Spinal cord (tissue), 10 donors: Measurements from ENCODE around the gene KIZ. TPM values are rescaled to one million over a fixed set of nuclear protein-coding genes. Genes with fewer than 3 reads are reported as not detected.

Source experiments
- DNase-seq, 6 donors: peaks; one replicate each; pipeline versions ENCODE4 v3.0.0 to v3.0.0-alpha.2; 2013 to 2015; ENCODE audit warnings: low spot score in 6 of 6, low read depth in 4 of 6
- H3K27ac ChIP-seq: one replicate; pipeline ENCODE4 v1.5.1; 2013; ENCODE audit warnings: low read depth, low read length, control low read depth
- H3K27me3 ChIP-seq: one replicate; pipeline ENCODE4 v1.6.1; 2013; ENCODE audit warnings: low read length; ENCODE audit not compliant: control insufficient read depth, insufficient read depth
- H3K36me3 ChIP-seq: one replicate; pipeline ENCODE4 v1.6.1; 2013; ENCODE audit warnings: low read length; ENCODE audit not compliant: control insufficient read depth, insufficient read depth
- H3K4me1 ChIP-seq: one replicate; pipeline ENCODE4 v1.6.1; 2013; ENCODE audit warnings: low read length; ENCODE audit not compliant: control insufficient read depth, insufficient read depth
- H3K4me3 ChIP-seq: one replicate; pipeline ENCODE4 v1.5.1; 2013; ENCODE audit warnings: low read depth, low read length, control low read depth
- H3K9me3 ChIP-seq: one replicate; pipeline ENCODE4 v1.6.1; 2013; ENCODE audit warnings: low read length; ENCODE audit not compliant: control insufficient read depth, insufficient read depth
- WGBS: methylation state at CpG from one replicate; pipeline ENCODE4 v1.1.5; 2013; ENCODE audit warnings: missing lambda C conversion rate; ENCODE audit not compliant: insufficient coverage; 5-methylcytosine and 5-hydroxymethylcytosine counted together
- polyA plus RNA-seq, 2 donors: library from polyadenylated mRNA; unstranded; fragments of 120-200 nt; gene quantifications; one replicate each; pipeline ENCODE4 v1.2.1, GENCODE V29; 2013; ENCODE audit not compliant: insufficient read length in 2 of 2
- total RNA-seq, 2 donors: library from RNA; depleted of rRNA in 1 of 2; stranded (reverse); fragments of 120-200 nt in 1 of 2; fragments of >200 nt in 1 of 2; gene quantifications; one replicate each; pipeline versions ENCODE4 v1.2.3 to v1.2.4, GENCODE V29; 2013 to 2014
- donor health status: healthy.

The KIZ gene
- total and polyA plus RNA-seq, 4 donors: 27.5 to 38.0 (median 32.1) TPM

DNA sequence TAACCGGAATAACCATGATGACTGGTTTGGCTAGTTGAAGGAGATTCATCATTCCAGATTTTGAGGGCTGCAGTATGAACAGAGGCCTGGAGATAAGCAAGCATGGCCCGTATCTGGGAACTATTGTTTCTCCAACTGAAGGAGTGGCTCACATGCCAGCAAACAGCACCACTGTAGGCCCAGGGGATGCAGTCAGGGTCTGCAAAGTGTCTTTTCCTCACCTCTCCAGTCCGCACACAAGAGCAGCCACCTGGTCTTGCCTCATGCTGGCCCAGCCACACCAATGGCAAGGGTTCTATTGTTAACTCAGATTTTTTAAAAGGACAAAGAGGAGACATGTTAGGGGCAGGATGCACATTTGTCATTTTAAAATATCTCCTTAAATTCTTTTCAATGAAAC lies 55.1 kb downstream of the KIZ start:
- Histone ChIP-seq H3K4me1 (no peaks in the 10 kb centered on the region), H3K27ac (no peak overlapping the region), H3K4me3 (no peak overlapping the region), H3K27me3 (no peaks in the 10 kb centered on the region), H3K36me3 (peaks cover 2% of the 10 kb centered on the region), H3K9me3 (peaks cover 8% of the 10 kb centered on the region)
- 95% methylated on average over 2 of the region's 3 CpGs for WGBS
- no peak for DNase-seq

DNA sequence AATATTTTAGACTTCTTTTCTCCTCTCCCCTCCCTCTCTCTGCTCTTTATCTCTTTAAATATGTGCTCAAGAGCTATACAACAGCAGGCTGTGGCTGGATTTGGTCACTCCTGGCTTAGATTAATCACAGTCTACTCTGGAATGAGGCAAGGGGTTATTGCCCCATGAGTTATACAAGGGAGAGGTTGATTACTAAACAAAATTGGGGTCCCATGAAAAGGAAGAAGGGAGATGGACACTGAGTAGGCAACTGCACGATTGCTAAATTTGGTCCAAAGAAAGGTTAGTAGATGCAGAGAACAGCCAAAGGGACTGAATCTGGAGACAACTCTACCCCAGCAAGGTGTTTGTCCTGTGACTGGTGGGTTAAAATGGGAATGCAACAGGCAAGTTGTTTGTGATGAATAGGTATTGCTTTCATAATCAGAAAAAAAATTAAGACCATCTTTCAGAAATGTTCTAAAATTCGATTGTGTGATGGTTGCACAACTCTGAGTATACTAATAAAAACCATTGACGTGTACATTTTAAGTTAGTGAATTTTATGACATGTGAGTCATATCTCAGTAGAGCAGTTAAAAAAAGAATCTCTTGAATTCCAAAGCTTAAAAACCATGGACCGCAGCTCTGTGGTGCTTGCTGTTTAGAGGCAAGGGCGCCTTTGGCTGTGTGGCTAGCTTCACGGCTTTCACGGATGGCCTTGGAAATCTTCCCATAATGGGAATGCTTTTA lies 57.1 kb downstream of the KIZ start:
- Histone ChIP-seq H3K9me3 (no peaks in the 10 kb centered on the region), H3K27ac (no peak overlapping the region), H3K4me3 (no peak overlapping the region), H3K36me3 (peaks cover 2% of the 10 kb centered on the region), H3K4me1 (no peaks in the 10 kb centered on the region), H3K27me3 (no peaks in the 10 kb centered on the region)
- 89% methylated on average over 3 of the region's 7 CpGs for WGBS
- no peak for DNase-seq

DNA sequence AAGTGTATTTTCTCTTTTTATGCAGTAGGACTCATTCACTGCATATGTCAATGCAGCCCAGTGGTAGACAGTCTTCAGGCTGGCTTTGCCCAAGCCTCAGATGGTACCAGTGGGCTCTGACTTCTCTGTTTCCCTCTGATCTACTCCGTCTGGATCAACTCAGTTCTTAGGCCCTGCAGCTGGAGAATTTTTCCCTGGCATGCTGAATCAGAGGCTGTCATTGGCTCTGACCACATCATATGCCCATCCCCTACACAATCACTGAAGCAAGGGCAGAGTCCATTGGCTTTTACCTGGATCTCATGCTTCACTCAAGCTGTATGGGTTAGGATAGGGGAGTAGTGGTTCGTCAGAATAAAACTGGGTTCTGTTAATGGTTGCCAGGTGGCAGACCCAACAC lies 57.8 kb downstream of the KIZ start:
- Histone ChIP-seq H3K36me3 (peaks cover 2% of the 10 kb centered on the region), H3K27ac (no peak overlapping the region), H3K4me1 (no peaks in the 10 kb centered on the region), H3K27me3 (no peaks in the 10 kb centered on the region), H3K4me3 (no peak overlapping the region), H3K9me3 (no peaks in the 10 kb centered on the region)
- DNase-seq: no peak
- WGBS: 86% methylated on average over 1 of the region's 2 CpGs

DNA sequence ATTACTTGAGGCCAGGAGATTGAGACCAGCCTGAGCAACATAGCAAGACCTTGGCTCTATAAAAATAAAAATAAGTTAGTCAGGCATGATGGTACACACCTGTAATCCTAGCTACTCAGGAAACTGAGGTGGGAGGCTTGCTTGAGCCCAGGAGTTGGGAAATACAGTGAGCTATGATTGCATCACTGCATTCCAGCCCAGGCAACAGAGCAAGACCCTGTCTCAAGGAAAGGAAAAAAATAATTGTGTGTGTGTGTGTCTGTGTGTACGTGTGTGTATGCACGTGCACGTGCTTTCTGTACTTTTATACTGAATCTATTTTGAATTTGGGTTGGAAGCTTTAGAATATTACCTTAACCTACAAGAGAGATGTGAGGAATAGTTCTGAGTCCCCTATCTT lies 58.9 kb downstream of the KIZ start:
- WGBS: no CpG with 5 or more reads among the region's 3 CpGs
- Histone ChIP-seq H3K36me3 (peaks cover 2% of the 10 kb centered on the region), H3K4me1 (peaks cover 4% of the 10 kb centered on the region), H3K9me3 (no peaks in the 10 kb centered on the region), H3K4me3 (no peak overlapping the region), H3K27me3 (no peaks in the 10 kb centered on the region), H3K27ac (no peak overlapping the region)
- DNase-seq: no peak

DNA sequence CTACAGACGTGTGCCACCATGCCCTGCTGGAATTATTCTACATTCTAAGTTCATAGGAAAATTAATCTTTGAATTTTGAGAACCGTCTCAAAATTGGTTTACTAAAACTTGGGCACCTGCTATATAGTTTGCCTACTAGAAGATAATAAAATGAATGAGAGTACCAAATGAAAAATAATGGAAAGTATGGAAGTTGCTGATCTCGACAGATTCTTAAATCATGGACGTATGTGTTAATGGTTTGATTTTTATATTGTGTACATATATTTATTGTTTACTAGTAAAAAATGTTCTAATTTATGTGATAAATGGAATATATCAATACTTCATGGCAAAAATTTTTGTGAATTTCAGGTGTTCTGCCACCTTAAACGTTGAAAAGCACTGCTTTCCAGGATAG lies 60.0 kb downstream of the KIZ start:
- Histone ChIP-seq H3K36me3 (peaks cover 2% of the 10 kb centered on the region), H3K27me3 (no peaks in the 10 kb centered on the region), H3K4me1 (peaks cover 6% of the 10 kb centered on the region), H3K9me3 (no peaks in the 10 kb centered on the region), H3K4me3 (no peak overlapping the region), H3K27ac (no peak overlapping the region)
- no CpG with 5 or more reads among the region's 5 CpGs for WGBS
- no peak for DNase-seq

- WGBS: 38% methylated on average over 5 of the region's 10 CpGs
- peaks cover 2% of the 10 kb centered on the region for H3K36me3 ChIP-seq
- no peaks in the 10 kb centered on the region for H3K27me3 ChIP-seq
- peak in 4 of 6 donors; percentile 10 to 85 (median 21) for DNase-seq
- H3K4me1 ChIP-seq: peaks cover 6% of the 10 kb centered on the region
- H3K9me3 ChIP-seq: no peaks in the 10 kb centered on the region
- H3K4me3 ChIP-seq: no peak overlapping the region
- H3K27ac ChIP-seq: no peak overlapping the region
Measured at GRCh38 chr20:21189761-21190523, 64.1 kb downstream of the KIZ start.

DNA sequence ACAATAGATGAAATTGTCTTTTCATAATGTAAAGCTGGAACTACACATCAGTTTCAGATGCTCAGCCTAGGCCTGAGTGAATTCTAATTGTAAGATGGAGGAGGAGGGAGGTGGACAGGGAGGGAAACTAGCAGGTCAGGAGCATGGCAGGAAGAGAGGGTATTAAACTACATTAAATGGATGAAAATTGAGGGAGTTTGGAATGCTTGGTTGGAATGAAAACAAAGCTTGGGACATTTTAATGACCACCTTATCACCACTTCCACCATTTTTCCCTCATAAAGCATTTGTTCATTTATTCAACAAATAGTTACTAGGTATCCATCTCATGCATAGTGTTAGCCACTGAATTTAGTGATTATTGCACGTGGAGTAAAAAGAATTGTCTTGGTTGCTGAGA lies 65.0 kb downstream of the KIZ start:
- no peaks in the 10 kb centered on the region for H3K27me3 ChIP-seq
- H3K9me3 ChIP-seq: no peaks in the 10 kb centered on the region
- H3K36me3 ChIP-seq: peaks cover 3% of the 10 kb centered on the region
- peak in 1 of 6 donors; percentile 31 for DNase-seq
- no peak overlapping the region for H3K4me3 ChIP-seq
- no CpG with 5 or more reads among the region's 1 CpG for WGBS
- no peak overlapping the region for H3K27ac ChIP-seq
- H3K4me1 ChIP-seq: peaks cover 6% of the 10 kb centered on the region

DNA sequence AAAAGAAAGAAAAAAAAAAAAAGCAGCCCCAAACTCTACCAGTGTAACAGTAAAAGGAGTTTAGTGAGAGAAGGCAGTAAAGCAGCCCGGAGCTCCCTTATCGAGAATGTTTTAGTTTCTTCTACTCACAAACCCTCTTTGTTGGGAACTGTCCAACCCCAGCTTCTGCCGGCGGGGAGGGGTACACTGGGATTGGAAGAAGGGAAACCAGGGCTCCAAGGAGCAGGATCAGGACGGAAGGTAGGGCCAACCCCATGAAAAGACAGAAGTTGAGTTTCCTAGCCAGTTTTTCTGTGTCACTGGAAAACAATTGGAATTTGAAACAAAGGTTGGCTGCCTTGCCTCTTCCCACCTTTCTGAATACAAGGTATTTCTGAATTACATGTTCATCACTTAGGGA lies 66.0 kb downstream of the KIZ start:
- Histone ChIP-seq H3K4me3 (no peak overlapping the region), H3K9me3 (no peaks in the 10 kb centered on the region), H3K27me3 (no peaks in the 10 kb centered on the region), H3K27ac (no peak overlapping the region), H3K4me1 (peaks cover 6% of the 10 kb centered on the region), H3K36me3 (peaks cover 4% of the 10 kb centered on the region)
- 25% methylated on average over 3 of the region's 5 CpGs for WGBS
- DNase-seq: peak in 4 of 6 donors; percentile 9 to 61 (median 34)

GRCh38 chr20:21202259-21202658 lies 76.4 kb downstream of the KIZ start:
- Histone ChIP-seq H3K9me3 (no peaks in the 10 kb centered on the region), H3K4me3 (no peak overlapping the region), H3K27me3 (no peaks in the 10 kb centered on the region), H3K27ac (no peak overlapping the region), H3K4me1 (no peaks in the 10 kb centered on the region), H3K36me3 (no peaks in the 10 kb centered on the region)
- no peak for DNase-seq
- no CpG with 5 or more reads among the region's 2 CpGs for WGBS
